RWPE1 (cell line): ENCODE data around the gene CLCN5.
A peak's percentile ranks its signal among the peaks of the same experiment; 100 is the strongest.

Experiments used
- CTCF ChIA-PET: fragments of 350-600 bp; sonication (Branson Sonifier 250); formaldehyde crosslinking; extraction: SDS; loops from one replicate; lab custom pipeline; 2021; lab: Yijun Ruan, JAX
- POLR2A ChIA-PET: fragments of 400-600 bp; formaldehyde crosslinking; extraction: SDS; loops from one replicate; lab custom pipeline; 2020; ENCODE audit warnings: antibody characterized with exemption; ENCODE audit not compliant: low non-redundant PET; lab: Yijun Ruan, JAX
- DNase-seq: peaks from one replicate; pipeline ENCODE4 v3.0.0; 2012; ENCODE audit warnings: low spot score
- H3K27ac ChIP-seq: fragments of 450-650 bp; 2 replicates; pipeline ENCODE4 v1.5.1; 2017
- TF ChIP-seq, protein P1 (sequence below): fragments of 450-650 bp; conservative IDR thresholded peaks from 2 replicates; pipeline ENCODE4 v1.5.1; 2017; ENCODE audit warnings: low read depth, mild to moderate bottlenecking

Gene CLCN5

DNA sequence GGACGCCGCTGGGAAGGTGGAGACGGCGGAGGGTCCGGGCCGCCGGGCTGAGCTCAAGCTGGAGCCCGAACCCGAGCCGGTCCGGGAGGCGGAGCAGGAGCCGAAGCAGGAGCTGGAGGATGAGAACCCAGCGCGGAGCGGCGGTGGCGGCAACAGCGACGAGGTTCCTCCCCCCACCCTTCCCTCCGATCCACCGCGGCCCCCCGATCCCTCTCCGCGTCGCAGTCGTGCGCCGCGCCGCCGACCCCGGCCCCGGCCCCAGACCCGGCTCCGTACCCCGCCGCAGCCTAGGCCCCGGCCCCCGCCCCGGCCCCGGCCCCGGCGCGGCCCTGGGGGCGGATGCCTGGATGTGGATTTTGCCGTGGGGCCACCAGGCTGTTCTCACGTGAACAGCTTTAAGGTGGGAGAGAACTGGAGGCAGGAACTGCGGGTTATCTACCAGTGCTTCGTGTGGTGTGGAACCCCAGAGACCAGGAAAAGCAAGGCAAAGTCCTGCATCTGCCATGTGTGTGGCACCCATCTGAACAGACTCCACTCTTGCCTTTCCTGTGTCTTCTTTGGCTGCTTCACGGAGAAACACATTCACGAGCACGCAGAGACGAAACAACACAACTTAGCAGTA is 42.6 kb upstream of the CLCN5 start:
- POLR2A ChIA-PET, result no interaction called here
- CTCF ChIA-PET, result no interaction called here
- TF ChIP-seq, protein P1, sequence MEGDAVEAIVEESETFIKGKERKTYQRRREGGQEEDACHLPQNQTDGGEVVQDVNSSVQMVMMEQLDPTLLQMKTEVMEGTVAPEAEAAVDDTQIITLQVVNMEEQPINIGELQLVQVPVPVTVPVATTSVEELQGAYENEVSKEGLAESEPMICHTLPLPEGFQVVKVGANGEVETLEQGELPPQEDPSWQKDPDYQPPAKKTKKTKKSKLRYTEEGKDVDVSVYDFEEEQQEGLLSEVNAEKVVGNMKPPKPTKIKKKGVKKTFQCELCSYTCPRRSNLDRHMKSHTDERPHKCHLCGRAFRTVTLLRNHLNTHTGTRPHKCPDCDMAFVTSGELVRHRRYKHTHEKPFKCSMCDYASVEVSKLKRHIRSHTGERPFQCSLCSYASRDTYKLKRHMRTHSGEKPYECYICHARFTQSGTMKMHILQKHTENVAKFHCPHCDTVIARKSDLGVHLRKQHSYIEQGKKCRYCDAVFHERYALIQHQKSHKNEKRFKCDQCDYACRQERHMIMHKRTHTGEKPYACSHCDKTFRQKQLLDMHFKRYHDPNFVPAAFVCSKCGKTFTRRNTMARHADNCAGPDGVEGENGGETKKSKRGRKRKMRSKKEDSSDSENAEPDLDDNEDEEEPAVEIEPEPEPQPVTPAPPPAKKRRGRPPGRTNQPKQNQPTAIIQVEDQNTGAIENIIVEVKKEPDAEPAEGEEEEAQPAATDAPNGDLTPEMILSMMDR, result no peak
- DNase-seq, result peak; percentile 0
- peak overlapping the region; percentile 77 for H3K27ac ChIP-seq

DNA sequence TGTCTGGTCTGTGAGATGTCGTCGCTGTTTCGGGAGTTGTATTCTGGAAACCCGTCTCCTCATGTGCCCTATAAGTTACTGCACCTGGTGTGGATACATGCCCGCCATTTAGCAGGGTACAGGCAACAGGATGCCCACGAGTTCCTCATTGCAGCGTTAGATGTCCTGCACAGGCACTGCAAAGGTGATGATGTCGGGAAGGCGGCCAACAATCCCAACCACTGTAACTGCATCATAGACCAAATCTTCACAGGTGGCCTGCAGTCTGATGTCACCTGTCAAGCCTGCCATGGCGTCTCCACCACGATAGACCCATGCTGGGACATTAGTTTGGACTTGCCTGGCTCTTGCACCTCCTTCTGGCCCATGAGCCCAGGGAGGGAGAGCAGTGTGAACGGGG is 41.7 kb upstream of the CLCN5 start:
- TF ChIP-seq, protein P1, result no peak
- no peak for DNase-seq
- H3K27ac ChIP-seq, result no peak overlapping the region
- ChIA-PET POLR2A (no interaction called here), CTCF (no interaction called here)

DNA sequence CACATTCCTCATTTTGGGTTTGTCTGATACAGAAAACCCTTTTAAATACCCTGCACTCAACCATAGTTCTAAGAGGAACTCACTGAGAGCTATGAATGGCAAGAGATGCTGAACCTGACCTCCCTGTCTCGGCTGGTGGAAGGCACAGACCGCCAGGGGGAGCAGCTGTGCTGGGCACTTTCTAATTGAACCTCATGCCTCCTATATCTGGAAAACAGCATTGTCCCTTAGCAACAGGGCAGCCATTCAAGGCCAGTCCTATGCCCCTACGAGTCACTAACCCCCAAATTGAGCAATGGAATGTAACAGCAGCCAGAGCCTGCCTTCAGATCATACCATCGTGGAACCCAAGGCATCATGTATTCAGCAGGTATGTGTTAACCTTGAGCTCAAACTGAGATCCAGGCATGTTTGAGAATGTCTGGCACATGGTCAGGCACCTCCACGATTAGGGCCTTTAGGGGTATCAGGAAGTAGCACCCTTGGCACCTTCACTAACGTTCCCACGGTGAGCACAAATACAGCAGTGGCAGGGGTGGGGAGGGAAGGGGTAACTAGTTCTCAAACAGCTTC is 38.0 kb upstream of the CLCN5 start:
- POLR2A ChIA-PET, result no interaction called here
- TF ChIP-seq, protein P1, result peak; percentile 45
- CTCF ChIA-PET, result interaction anchor here (0.5 to 1.1 kb wide), 6 partner anchors 11 to 893 kb away, joined by 3 to 5 read pairs (median 4); no protein-coding TSS in a partner anchor
- peak; percentile 11 for DNase-seq
- H3K27ac ChIP-seq, result no peak overlapping the region

DNA sequence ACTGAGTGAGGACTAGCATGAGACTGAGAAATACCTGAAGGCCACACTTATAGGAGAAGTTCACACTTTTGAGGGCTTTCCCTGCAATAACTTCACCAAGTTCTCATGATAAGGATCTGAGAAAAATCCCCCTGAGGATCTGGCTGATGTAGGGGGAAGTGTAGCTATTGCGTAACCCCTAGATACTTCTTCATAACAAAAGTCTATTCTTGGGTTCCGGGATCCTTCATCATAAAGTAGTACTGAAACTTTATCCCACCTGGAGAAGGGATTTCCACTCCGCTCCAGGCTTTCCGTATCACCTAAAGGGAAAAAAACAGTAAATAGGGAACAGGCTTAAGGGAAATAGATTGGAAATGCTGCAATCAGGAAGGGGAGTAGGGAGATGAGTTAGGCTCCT is 29.9 kb upstream of the CLCN5 start:
- TF ChIP-seq, protein P1, result no peak
- no peak overlapping the region for H3K27ac ChIP-seq
- CTCF ChIA-PET, result no interaction called here
- DNase-seq, result no peak
- POLR2A ChIA-PET, result no interaction called here

DNA sequence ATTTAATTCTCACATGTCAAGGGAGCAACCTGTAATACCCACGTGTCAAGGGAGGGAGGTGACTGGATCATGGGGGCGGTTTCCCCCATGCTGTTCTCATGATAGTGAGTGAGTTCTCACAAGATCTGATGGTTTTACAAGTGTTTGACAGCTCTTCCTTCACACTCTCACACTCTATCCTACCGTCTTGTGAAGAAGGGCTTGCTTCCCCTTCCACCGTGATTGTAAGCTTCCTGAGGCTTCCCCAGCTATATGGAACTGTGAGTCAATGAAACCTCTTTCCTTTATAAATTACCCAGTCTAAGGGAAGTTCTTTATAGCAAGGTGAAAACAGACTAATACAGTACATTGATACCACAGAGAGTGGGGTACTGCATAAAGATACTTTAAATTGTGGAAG is 25.4 kb upstream of the CLCN5 start:
- H3K27ac ChIP-seq, result no peak overlapping the region
- CTCF ChIA-PET, result no interaction called here
- POLR2A ChIA-PET, result no interaction called here
- TF ChIP-seq, protein P1, result no peak
- DNase-seq, result no peak

DNA sequence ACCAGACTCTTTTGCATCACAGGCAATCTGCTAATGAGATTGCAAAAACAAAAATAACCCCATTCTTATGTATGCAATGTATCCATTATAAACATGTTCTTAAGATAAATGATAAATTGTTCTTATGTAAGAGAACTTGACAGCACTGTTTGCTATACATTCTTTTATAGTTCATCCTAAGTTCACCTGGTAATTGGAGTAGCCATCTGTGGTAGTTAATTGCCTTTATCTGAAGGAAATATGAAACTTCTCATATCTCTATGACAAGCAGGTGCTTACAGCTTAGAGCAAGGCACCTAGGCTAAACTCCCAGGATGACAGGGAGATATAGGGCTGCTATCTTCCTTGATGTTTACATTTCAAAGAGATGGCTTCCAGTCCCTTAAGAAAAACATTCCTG is 21.3 kb upstream of the CLCN5 start:
- ChIA-PET POLR2A (no interaction called here), CTCF (no interaction called here)
- no peak for DNase-seq

More for the DNA sequence above, 21.3 kb upstream of the CLCN5 start:
- TF ChIP-seq, protein P1, result no peak
- H3K27ac ChIP-seq, result no peak overlapping the region
